ENCODE measurements around the gene SPIRE1.

Gene SPIRE1

GRCh38 chr18:12574494-12575185 is 83.3 kb downstream of the SPIRE1 start:
- Histone ChIP-seq H3K79me2 (ENCODE audit: insufficient read depth, low read length) (no peaks in the 10 kb centered on the region), H3K36me3 (ENCODE audit: low read length) (no peaks in the 10 kb centered on the region), H3K4me2 (ENCODE audit: low read depth, low read length, poor library complexity, severe bottlenecking) (no peak overlapping the region), H2AFZ (ENCODE audit: low read depth, low read length, severe bottlenecking) (no peak overlapping the region), H3K4me3 (ENCODE audit: insufficient read depth, low read length, poor library complexity, severe bottlenecking) (no peak overlapping the region), H3K27me3 (ENCODE audit: low read length) (no peaks in the 10 kb centered on the region), H3F3A (ENCODE audit: insufficient read depth) (no peaks in the 10 kb centered on the region), H4K20me1 (ENCODE audit: low read depth, low read length) (no peaks in the 10 kb centered on the region), H3K9me3 (ENCODE audit: insufficient read depth, low read length) (no peaks in the 10 kb centered on the region; the same call in 1 of the 2 replicates), H3K27ac (ENCODE audit: low read depth, low read length) (no peak overlapping the region), H3K9ac (ENCODE audit: low read length) (no peak overlapping the region), H3K9me2 (replicated peaks; ENCODE audit: insufficient read depth, low read length) (no peaks in the 10 kb centered on the region)
- TF ChIP-seq EZH2phosphoT487 (conservative IDR thresholded peaks at IDR 0.05; ENCODE audit: low read length) (no peak), CTCF (IDR thresholded peaks at IDR 0.05; ENCODE audit: insufficient read depth, low read length, poor library complexity, severe bottlenecking) (no peak)

GRCh38 chr18:12571630-12572029 is 86.3 kb downstream of the SPIRE1 start:
- Histone ChIP-seq H3K9ac (ENCODE audit: low read length) (no peak overlapping the region), H3F3A (ENCODE audit: insufficient read depth) (no peaks in the 10 kb centered on the region), H3K27ac (ENCODE audit: low read depth, low read length) (no peak overlapping the region), H3K27me3 (ENCODE audit: low read length) (no peaks in the 10 kb centered on the region), H3K4me2 (ENCODE audit: low read depth, low read length, poor library complexity, severe bottlenecking) (no peak overlapping the region), H3K36me3 (ENCODE audit: low read length) (no peaks in the 10 kb centered on the region), H2AFZ (ENCODE audit: low read depth, low read length, severe bottlenecking) (no peak overlapping the region), H3K9me3 (ENCODE audit: insufficient read depth, low read length) (no peaks in the 10 kb centered on the region), H3K4me3 (ENCODE audit: insufficient read depth, low read length, poor library complexity, severe bottlenecking) (no peak overlapping the region), H3K79me2 (ENCODE audit: insufficient read depth, low read length) (no peaks in the 10 kb centered on the region), H3K9me2 (replicated peaks; ENCODE audit: insufficient read depth, low read length) (no peaks in the 10 kb centered on the region), H4K20me1 (ENCODE audit: low read depth, low read length) (no peaks in the 10 kb centered on the region)
- no peak for TF ChIP-seq CTCF (IDR thresholded peaks at IDR 0.05; ENCODE audit: insufficient read depth, low read length, poor library complexity, severe bottlenecking)
- TF ChIP-seq EZH2phosphoT487 (conservative IDR thresholded peaks at IDR 0.05; ENCODE audit: low read length) = no peak

- no peaks in the 10 kb centered on the region for H3K27me3 ChIP-seq (ENCODE audit: low read length)
- H2AFZ ChIP-seq (ENCODE audit: low read depth, low read length, severe bottlenecking) = no peak overlapping the region
- H4K20me1 ChIP-seq (ENCODE audit: low read depth, low read length) = no peaks in the 10 kb centered on the region
- no peaks in the 10 kb centered on the region for H3K36me3 ChIP-seq (ENCODE audit: low read length)
- TF ChIP-seq CTCF (IDR thresholded peaks at IDR 0.05; ENCODE audit: insufficient read depth, low read length, poor library complexity, severe bottlenecking) = no peak
- TF ChIP-seq EZH2phosphoT487 (conservative IDR thresholded peaks at IDR 0.05; ENCODE audit: low read length) = no peak
- H3K9me2 ChIP-seq (replicated peaks; ENCODE audit: insufficient read depth, low read length) = no peaks in the 10 kb centered on the region
- H3K27ac ChIP-seq (ENCODE audit: low read depth, low read length) = no peak overlapping the region
- H3K9ac ChIP-seq (ENCODE audit: low read length) = no peak overlapping the region
- H3F3A ChIP-seq (ENCODE audit: insufficient read depth) = no peaks in the 10 kb centered on the region
- no peaks in the 10 kb centered on the region for H3K9me3 ChIP-seq (ENCODE audit: insufficient read depth, low read length)
- no peak overlapping the region for H3K4me2 ChIP-seq (ENCODE audit: low read depth, low read length, poor library complexity, severe bottlenecking)
- no peak overlapping the region for H3K4me3 ChIP-seq (ENCODE audit: insufficient read depth, low read length, poor library complexity, severe bottlenecking)
- H3K79me2 ChIP-seq (ENCODE audit: insufficient read depth, low read length) = no peaks in the 10 kb centered on the region
These were observed 88.1 kb downstream of the SPIRE1 start for GRCh38 chr18:12569791-12570190.
